ENCODE data around the gene SOCS7.
A peak's percentile ranks its signal among the peaks of the same experiment; 100 is the strongest.

The SOCS7 gene, protein sequence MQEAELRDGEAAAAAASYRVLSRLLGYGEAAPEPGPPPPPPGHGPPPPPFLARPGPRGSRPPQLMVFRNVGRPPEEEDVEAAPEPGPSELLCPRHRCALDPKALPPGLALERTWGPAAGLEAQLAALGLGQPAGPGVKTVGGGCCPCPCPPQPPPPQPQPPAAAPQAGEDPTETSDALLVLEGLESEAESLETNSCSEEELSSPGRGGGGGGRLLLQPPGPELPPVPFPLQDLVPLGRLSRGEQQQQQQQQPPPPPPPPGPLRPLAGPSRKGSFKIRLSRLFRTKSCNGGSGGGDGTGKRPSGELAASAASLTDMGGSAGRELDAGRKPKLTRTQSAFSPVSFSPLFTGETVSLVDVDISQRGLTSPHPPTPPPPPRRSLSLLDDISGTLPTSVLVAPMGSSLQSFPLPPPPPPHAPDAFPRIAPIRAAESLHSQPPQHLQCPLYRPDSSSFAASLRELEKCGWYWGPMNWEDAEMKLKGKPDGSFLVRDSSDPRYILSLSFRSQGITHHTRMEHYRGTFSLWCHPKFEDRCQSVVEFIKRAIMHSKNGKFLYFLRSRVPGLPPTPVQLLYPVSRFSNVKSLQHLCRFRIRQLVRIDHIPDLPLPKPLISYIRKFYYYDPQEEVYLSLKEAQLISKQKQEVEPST

DNA sequence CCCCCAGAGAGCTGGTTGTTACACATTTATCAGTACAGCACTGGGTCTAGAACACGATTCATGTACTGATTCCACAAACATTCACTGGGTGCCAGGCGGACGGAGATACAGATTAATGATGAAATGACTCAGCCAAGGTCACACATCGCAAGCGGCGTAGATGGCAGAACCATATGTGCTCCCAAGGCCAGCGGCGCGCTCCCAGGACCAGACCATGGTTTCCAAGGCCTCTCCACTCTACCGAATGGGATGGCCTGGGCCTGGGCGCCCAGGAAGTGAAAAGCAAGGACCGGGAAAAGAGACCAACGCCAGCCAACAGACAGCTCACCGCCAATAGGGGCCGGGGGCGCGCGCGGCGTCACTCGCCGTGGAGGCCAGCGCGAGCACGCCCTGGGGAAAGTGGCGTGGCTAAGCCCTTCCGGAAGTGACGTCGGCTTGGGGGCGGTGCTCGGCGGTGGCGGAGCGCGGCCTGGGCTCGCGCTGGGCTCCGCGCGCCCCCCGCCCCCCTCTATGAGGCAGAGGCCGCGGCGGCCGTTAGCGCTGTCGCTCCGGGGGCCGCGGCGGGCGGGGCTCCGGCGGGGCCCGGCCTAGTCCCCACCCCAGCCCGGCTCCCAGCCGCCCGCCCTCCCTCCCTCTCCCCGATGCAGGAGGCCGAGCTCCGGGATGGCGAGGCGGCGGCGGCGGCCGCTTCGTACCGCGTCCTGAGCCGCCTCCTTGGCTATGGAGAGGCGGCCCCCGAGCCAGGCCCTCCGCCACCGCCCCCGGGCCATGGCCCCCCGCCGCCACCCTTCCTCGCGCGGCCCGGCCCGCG is at the start of gene SOCS7:
Gene SOCS7 (plus strand): TSS at position 433 of the 811 bp plus-strand sequence. CDS start 209 bp downstream, at position 642.
- Histone ChIP-seq H3K9ac (ENCODE audit: low read length) (peak within 1 kb of the TSS; percentile 25), H3K27me3 (ENCODE audit: control insufficient read depth, insufficient read depth, low read length) (no peaks in the 10 kb centered on the region), H3K4me3 (ENCODE audit: low read length) (peak within 1 kb of the TSS; percentile 53), H3K27ac (ENCODE audit: low read length) (no peak within 1 kb of the TSS), H3K4me1 (ENCODE audit: control insufficient read depth, low read depth, low read length) (peaks cover 13% of the 10 kb centered on the region), H3K9me3 (ENCODE audit: control insufficient read depth, low read depth, low read length) (no peaks in the 10 kb centered on the region), H3K36me3 (ENCODE audit: control insufficient read depth, low read depth, low read length) (no peaks in the 10 kb centered on the region)

DNA sequence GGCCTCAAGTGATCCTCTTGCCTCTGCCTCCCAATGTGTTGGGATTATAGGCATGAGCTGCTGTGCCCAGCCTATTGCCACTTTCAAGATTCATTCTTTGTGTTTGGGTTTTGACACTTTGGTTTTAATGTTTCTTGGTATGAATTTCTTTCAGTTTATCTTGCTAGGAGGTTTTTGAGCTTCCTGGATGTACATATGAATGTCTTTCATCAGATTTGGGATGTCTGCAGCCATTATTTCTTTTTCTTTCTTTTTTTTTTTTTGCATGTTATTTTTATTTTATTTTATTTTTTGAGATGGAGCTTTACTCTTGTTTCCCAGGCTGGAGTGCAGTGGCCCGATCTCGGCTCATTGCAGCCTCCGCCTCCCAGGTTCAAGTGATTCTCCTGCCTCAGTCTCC is 36.1 kb upstream of the SOCS7 start:
- Histone ChIP-seq H3K9ac (ENCODE audit: low read length) (no peak overlapping the region), H3K9me3 (ENCODE audit: control insufficient read depth, low read depth, low read length) (no peaks in the 10 kb centered on the region), H3K36me3 (ENCODE audit: control insufficient read depth, low read depth, low read length) (peaks cover 19% of the 10 kb centered on the region)

GRCh38 chr17:38317081-38317480 is 34.6 kb upstream of the SOCS7 start:
- Histone ChIP-seq H3K9ac (ENCODE audit: low read length) (no peak overlapping the region), H3K27me3 (ENCODE audit: control insufficient read depth, insufficient read depth, low read length) (no peaks in the 10 kb centered on the region), H3K4me3 (ENCODE audit: low read length) (no peak overlapping the region), H3K27ac (ENCODE audit: low read length) (no peak overlapping the region), H3K4me1 (ENCODE audit: control insufficient read depth, low read depth, low read length) (no peaks in the 10 kb centered on the region), H3K9me3 (ENCODE audit: control insufficient read depth, low read depth, low read length) (no peaks in the 10 kb centered on the region), H3K36me3 (ENCODE audit: control insufficient read depth, low read depth, low read length) (peaks cover 19% of the 10 kb centered on the region)

More for the DNA sequence above, 36.1 kb upstream of the SOCS7 start:
- Histone ChIP-seq H3K27me3 (ENCODE audit: control insufficient read depth, insufficient read depth, low read length) (no peaks in the 10 kb centered on the region), H3K4me3 (ENCODE audit: low read length) (no peak overlapping the region), H3K4me1 (ENCODE audit: control insufficient read depth, low read depth, low read length) (no peaks in the 10 kb centered on the region), H3K27ac (ENCODE audit: low read length) (no peak overlapping the region)

GRCh38 chr17:38320482-38320881 is 31.2 kb upstream of the SOCS7 start:
- Histone ChIP-seq H3K27ac (ENCODE audit: low read length) (no peak overlapping the region), H3K27me3 (ENCODE audit: control insufficient read depth, insufficient read depth, low read length) (no peaks in the 10 kb centered on the region), H3K4me3 (ENCODE audit: low read length) (no peak overlapping the region), H3K4me1 (ENCODE audit: control insufficient read depth, low read depth, low read length) (peaks cover 8% of the 10 kb centered on the region), H3K9me3 (ENCODE audit: control insufficient read depth, low read depth, low read length) (no peaks in the 10 kb centered on the region), H3K36me3 (ENCODE audit: control insufficient read depth, low read depth, low read length) (peaks cover 29% of the 10 kb centered on the region), H3K9ac (ENCODE audit: low read length) (no peak overlapping the region)

- Histone ChIP-seq H3K9ac (ENCODE audit: low read length) (no peak overlapping the region), H3K4me3 (ENCODE audit: low read length) (no peak overlapping the region), H3K27me3 (ENCODE audit: control insufficient read depth, insufficient read depth, low read length) (no peaks in the 10 kb centered on the region), H3K36me3 (ENCODE audit: control insufficient read depth, low read depth, low read length) (peaks cover 19% of the 10 kb centered on the region), H3K4me1 (ENCODE audit: control insufficient read depth, low read depth, low read length) (peaks cover 10% of the 10 kb centered on the region), H3K27ac (ENCODE audit: low read length) (no peak overlapping the region), H3K9me3 (ENCODE audit: control insufficient read depth, low read depth, low read length) (no peaks in the 10 kb centered on the region)
Measured at GRCh38 chr17:38322156-38322779, 29.4 kb upstream of the SOCS7 start.

DNA sequence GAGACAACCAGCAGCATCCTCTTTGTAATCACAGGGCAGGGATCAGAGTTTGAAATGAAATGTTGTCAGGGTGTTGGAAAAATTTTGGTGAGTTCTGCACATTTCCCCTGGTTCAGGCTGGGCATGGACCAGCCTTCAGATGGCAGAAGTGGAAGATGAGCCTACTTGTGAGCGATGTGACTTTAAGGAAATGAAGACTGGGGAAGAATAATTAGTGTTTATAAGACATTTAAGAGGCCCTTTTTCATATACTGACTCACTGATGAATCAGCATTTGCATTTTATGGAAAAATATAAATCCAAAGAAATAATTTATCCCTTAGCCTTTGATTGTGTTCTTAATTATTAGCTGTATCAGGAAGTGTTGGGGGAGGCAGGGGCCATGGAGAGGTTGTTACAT is 28.7 kb upstream of the SOCS7 start:
- H3K27ac ChIP-seq (ENCODE audit: low read length), result no peak overlapping the region
- H3K9me3 ChIP-seq (ENCODE audit: control insufficient read depth, low read depth, low read length), result no peaks in the 10 kb centered on the region
- peaks cover 19% of the 10 kb centered on the region for H3K36me3 ChIP-seq (ENCODE audit: control insufficient read depth, low read depth, low read length)
- H3K9ac ChIP-seq (ENCODE audit: low read length), result no peak overlapping the region
- H3K27me3 ChIP-seq (ENCODE audit: control insufficient read depth, insufficient read depth, low read length), result no peaks in the 10 kb centered on the region
- H3K4me1 ChIP-seq (ENCODE audit: control insufficient read depth, low read depth, low read length), result peaks cover 10% of the 10 kb centered on the region
- H3K4me3 ChIP-seq (ENCODE audit: low read length), result no peak overlapping the region

DNA sequence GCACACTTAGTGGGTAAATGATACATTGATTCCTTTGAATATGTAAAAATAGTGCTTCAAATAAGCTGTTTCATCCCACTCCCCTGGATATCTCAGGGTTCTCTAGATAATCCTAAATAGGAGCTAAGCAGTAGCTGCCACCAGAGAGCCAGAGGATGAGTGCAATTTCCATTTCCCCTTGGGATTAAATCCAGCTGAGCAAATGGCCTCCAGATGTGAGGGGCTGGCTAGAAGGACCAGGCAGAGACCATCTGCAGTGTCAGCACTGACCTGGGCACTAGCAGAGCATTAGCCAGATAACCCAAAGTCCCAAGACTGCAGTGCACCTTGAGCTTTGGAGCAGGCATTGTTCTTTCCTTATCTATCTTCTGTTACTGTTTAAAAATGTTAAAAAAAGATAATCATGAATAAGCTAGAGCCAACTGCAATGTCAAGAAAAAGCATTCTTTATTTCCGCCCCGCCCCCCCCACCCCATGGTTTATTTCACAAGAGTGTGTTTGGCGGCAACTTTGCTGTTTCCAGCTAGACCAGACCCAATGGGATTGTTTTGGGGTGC is 27.4 kb upstream of the SOCS7 start:
- H3K4me1 ChIP-seq (ENCODE audit: control insufficient read depth, low read depth, low read length), result peaks cover 10% of the 10 kb centered on the region
- peaks cover 18% of the 10 kb centered on the region for H3K36me3 ChIP-seq (ENCODE audit: control insufficient read depth, low read depth, low read length)
- H3K9ac ChIP-seq (ENCODE audit: low read length), result no peak overlapping the region
- H3K27ac ChIP-seq (ENCODE audit: low read length), result no peak overlapping the region
- H3K9me3 ChIP-seq (ENCODE audit: control insufficient read depth, low read depth, low read length), result no peaks in the 10 kb centered on the region
- no peaks in the 10 kb centered on the region for H3K27me3 ChIP-seq (ENCODE audit: control insufficient read depth, insufficient read depth, low read length)
- H3K4me3 ChIP-seq (ENCODE audit: low read length), result no peak overlapping the region

DNA sequence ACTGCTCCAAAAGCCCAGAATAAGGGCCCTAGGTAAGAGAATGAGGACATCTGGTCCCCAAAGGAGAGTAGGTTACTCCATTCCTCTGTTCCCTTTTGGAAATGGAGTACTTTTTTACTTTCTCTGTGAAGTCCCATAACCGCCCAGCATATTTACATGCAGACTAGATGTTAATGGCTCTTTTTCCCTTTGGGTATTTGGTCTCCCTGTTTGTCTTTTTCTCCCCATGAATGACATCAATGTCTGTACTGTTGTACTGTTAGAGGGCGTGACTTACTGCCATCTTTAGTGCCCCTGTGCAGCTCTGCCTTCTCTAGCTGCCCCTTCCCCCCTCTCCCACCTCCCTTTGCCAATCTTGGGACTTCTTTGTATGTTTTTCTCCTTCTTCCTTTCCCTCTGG is 26.9 kb upstream of the SOCS7 start:
- Histone ChIP-seq H3K27me3 (ENCODE audit: control insufficient read depth, insufficient read depth, low read length) (no peaks in the 10 kb centered on the region), H3K36me3 (ENCODE audit: control insufficient read depth, low read depth, low read length) (peaks cover 15% of the 10 kb centered on the region), H3K4me1 (ENCODE audit: control insufficient read depth, low read depth, low read length) (peaks cover 10% of the 10 kb centered on the region), H3K9me3 (ENCODE audit: control insufficient read depth, low read depth, low read length) (no peaks in the 10 kb centered on the region), H3K4me3 (ENCODE audit: low read length) (no peak overlapping the region), H3K27ac (ENCODE audit: low read length) (no peak overlapping the region), H3K9ac (ENCODE audit: low read length) (peak overlapping the region; percentile 47)

DNA sequence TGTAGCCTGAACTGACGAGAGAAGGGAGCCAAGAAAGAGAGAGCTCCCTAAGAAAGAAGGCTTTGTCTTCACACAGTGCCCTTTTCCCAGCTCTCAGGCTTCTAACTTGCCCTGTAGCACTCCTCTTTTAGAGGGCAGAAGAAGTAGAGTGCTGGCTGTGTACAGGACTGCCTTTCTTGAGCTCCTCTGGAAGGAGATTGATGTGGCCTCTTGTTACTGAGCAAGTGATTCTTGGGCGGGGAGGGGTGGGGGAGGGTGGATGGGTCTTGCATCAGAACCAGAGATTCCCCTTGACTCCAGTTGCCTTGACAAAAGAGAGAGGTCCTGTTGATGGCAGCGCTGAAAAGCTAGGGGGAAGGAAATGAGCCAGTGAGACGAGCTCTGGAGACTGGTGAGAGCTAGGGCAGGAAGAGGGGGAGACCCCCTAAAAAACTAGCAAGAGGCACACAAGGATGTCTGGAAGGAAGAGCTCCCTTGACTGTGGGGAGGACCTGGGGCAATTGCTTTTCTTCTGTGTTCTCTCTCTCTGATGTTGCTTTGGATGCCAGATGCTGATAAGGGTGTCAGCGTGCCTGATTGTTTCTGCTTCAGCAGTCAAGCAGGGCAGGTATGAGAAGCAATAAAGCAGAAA is 26.3 kb upstream of the SOCS7 start:
- H3K27me3 ChIP-seq (ENCODE audit: control insufficient read depth, insufficient read depth, low read length), result no peaks in the 10 kb centered on the region
- no peak overlapping the region for H3K27ac ChIP-seq (ENCODE audit: low read length)
- H3K9ac ChIP-seq (ENCODE audit: low read length), result peak overlapping the region; percentile 47
- no peak overlapping the region for H3K4me3 ChIP-seq (ENCODE audit: low read length)
- H3K4me1 ChIP-seq (ENCODE audit: control insufficient read depth, low read depth, low read length), result peaks cover 10% of the 10 kb centered on the region
- no peaks in the 10 kb centered on the region for H3K9me3 ChIP-seq (ENCODE audit: control insufficient read depth, low read depth, low read length)
- peaks cover 11% of the 10 kb centered on the region for H3K36me3 ChIP-seq (ENCODE audit: control insufficient read depth, low read depth, low read length)

GRCh38 chr17:38326996-38327792 is 24.4 kb upstream of the SOCS7 start:
- no peak overlapping the region for H3K27ac ChIP-seq (ENCODE audit: low read length)
- H3K4me3 ChIP-seq (ENCODE audit: low read length), result no peak overlapping the region
- H3K9me3 ChIP-seq (ENCODE audit: control insufficient read depth, low read depth, low read length), result no peaks in the 10 kb centered on the region
- peaks cover 10% of the 10 kb centered on the region for H3K4me1 ChIP-seq (ENCODE audit: control insufficient read depth, low read depth, low read length)
- peaks cover 10% of the 10 kb centered on the region for H3K36me3 ChIP-seq (ENCODE audit: control insufficient read depth, low read depth, low read length)
- H3K27me3 ChIP-seq (ENCODE audit: control insufficient read depth, insufficient read depth, low read length), result no peaks in the 10 kb centered on the region
- no peak overlapping the region for H3K9ac ChIP-seq (ENCODE audit: low read length)
